HCT116 (cell line): ENCODE measurements around the gene STAC. TPM values are rescaled to one million over a fixed set of nuclear protein-coding genes. Genes with fewer than 3 reads are reported as not detected.

Source experiments
- ATAC-seq: fragments of 200-7000 bp; cut with Tn5 transposase; 2 replicates; pipeline ENCODE4 v1.9.1; 2020; ENCODE audit warnings: mild to moderate bottlenecking, moderate library complexity
- BruUV-seq: library from RNA; stranded (reverse); fragments of 400-500 nt; replicated peaks from 2 replicates; lab custom pipeline; 2021; lab: Mats Ljungman, UMichigan
- CTCF ChIA-PET: fragments of 300-600 bp; sonication (Branson Sonifier 250); formaldehyde crosslinking; loops from one replicate; lab custom pipeline; 2021; ENCODE audit warnings: antibody characterized with exemption; lab: Charles Lee
- POLR2A ChIA-PET: fragments of 300-600, 350-600 bp; sonication (Branson Sonifier 250); formaldehyde crosslinking; loops from one replicate; lab custom pipeline; 2021; ENCODE audit warnings: antibody characterized with exemption; lab: Charles Lee
- RAD21 ChIA-PET, 2 experiments: fragments of 300-600 bp; sonication (Branson Sonifier 250); formaldehyde crosslinking; loops; one replicate each; lab custom pipeline; 2023; ENCODE audit warnings: low total read pairs in 2 of 2; ENCODE audit not compliant: uncharacterized antibody in 2 of 2, unreplicated experiment in 2 of 2, low non-redundant PET in 1 of 2; lab: Charles Lee
- DNase-seq: peaks from one replicate; pipeline ENCODE4 v3.0.0-alpha.2; 2010; ENCODE audit warnings: low read depth, low spot score
- H2AFZ ChIP-seq: fragments of 200-600 bp; shearing (Covaris generic), sonication (generic); 2 replicates; pipeline ENCODE4 v1.6.1; 2017; ENCODE audit warnings: low read depth, mixed run types, mixed read lengths, antibody characterized with exemption, low read length; ENCODE audit not compliant: poor library complexity, severe bottlenecking
- H3K27ac ChIP-seq: 2 replicates; pipeline ENCODE4 v1.5.1; 2012; ENCODE audit warnings: low read depth, low read length
- H3K27me3 ChIP-seq: fragments of 200-600 bp; sonication (generic); 2 replicates; pipeline ENCODE4 v1.6.1; 2016; ENCODE audit warnings: mixed run types, low read length, mixed read lengths; ENCODE audit not compliant: insufficient read depth
- H3K36me3 ChIP-seq, 2 experiments: fragments of 200-500 bp in 1 of 2; fragments of 200-600 bp in 1 of 2; sonication (Bioruptor generic) in 1 of 2; sonication (generic) in 1 of 2; 2 replicates each; pipeline versions ENCODE4 v1.5.1 to v1.6.1; 2014 to 2016; ENCODE audit warnings: low read length in 2 of 2, inconsistent platforms in 1 of 2, mixed read lengths in 1 of 2, mixed run types in 1 of 2; ENCODE audit not compliant: insufficient read depth in 2 of 2, control insufficient read depth in 1 of 2
- H3K4me1 ChIP-seq, 2 experiments: fragments of 200-600 bp in 1 of 2; sonication (generic) in 1 of 2; 2 replicates each; pipeline versions ENCODE4 v1.5.1 to v1.6.1; 2012 to 2017; ENCODE audit warnings: low read length in 2 of 2, inconsistent platforms in 1 of 2, mild to moderate bottlenecking in 1 of 2, mixed read lengths in 1 of 2, mixed run types in 1 of 2, moderate library complexity in 1 of 2; ENCODE audit not compliant: insufficient read depth in 2 of 2, control insufficient read depth in 1 of 2
- H3K4me2 ChIP-seq: fragments of 200-600 bp; sonication (generic); 2 replicates; pipeline ENCODE4 v1.6.1; 2017; ENCODE audit warnings: mixed run types, low read length, mixed read lengths
- H3K4me3 ChIP-seq, 2 experiments: fragments of 200-600 bp in 1 of 2; sonication (generic) in 1 of 2; replicated peaks in 1 of 2; 2 replicates each; pipeline ENCODE4 v1.5.1; 2011 to 2016; ENCODE audit warnings: low read length in 2 of 2, control low read depth in 1 of 2, low read depth in 1 of 2, mild to moderate bottlenecking in 1 of 2, mixed read lengths in 1 of 2, mixed run types in 1 of 2
- H3K79me2 ChIP-seq: fragments of 200-600 bp; sonication (generic); 2 replicates; pipeline ENCODE4 v1.6.1; 2017; ENCODE audit warnings: mild to moderate bottlenecking, mixed run types, low read length, moderate library complexity, mixed read lengths; ENCODE audit not compliant: insufficient read depth
- H3K9ac ChIP-seq: fragments of 200-600 bp; sonication (generic); 2 replicates; pipeline ENCODE4 v1.6.1; 2016; ENCODE audit warnings: low read length, mixed read lengths
- H3K9me2 ChIP-seq: fragments of 200-600 bp; sonication (generic), shearing (Covaris generic); 2 replicates; pipeline ENCODE4 v1.6.1; 2017; ENCODE audit warnings: mixed run types, mild to moderate bottlenecking, moderate library complexity; ENCODE audit not compliant: insufficient read depth
- H3K9me3 ChIP-seq, 2 experiments: fragments of 200-500 bp in 1 of 2; fragments of 200-600 bp in 1 of 2; sonication (Bioruptor generic) in 1 of 2; sonication (generic) in 1 of 2; 2 replicates each; pipeline ENCODE4 v1.6.1; 2014 to 2017; ENCODE audit warnings: low read length in 2 of 2, mixed read lengths in 2 of 2, inconsistent platforms in 1 of 2, low read depth in 1 of 2, mild to moderate bottlenecking in 1 of 2, mixed run types in 1 of 2, moderate library complexity in 1 of 2; ENCODE audit not compliant: control insufficient read depth in 1 of 2, insufficient read depth in 1 of 2
- H4K20me1 ChIP-seq: fragments of 200-600 bp; sonication (generic), shearing (Covaris generic); 2 replicates; pipeline ENCODE4 v1.6.1; 2017; ENCODE audit warnings: mixed run types, mild to moderate bottlenecking, moderate library complexity; ENCODE audit not compliant: insufficient read depth
- ATF3 ChIP-seq: IDR thresholded peaks from 2 replicates; pipeline ENCODE4 v1.6.1; 2012
- CBX3 ChIP-seq: IDR thresholded peaks from 2 replicates; pipeline ENCODE4 v1.6.1; 2012; ENCODE audit warnings: low read depth
- CEBPB ChIP-seq: IDR thresholded peaks from 2 replicates; pipeline ENCODE4 v1.6.1; 2012; ENCODE audit warnings: low read depth
- EGR1 ChIP-seq: IDR thresholded peaks from 2 replicates; pipeline ENCODE4 v1.6.1; 2012; ENCODE audit warnings: low read depth
- EZH2phosphoT487 ChIP-seq: fragments of 200-600 bp; IDR thresholded peaks from 2 replicates; pipeline ENCODE4 v1.6.1; 2018; ENCODE audit warnings: antibody characterized with exemption, borderline replicate concordance
- FOSL1 ChIP-seq: IDR thresholded peaks from 2 replicates; pipeline ENCODE4 v1.6.1; 2012; ENCODE audit warnings: low read depth
- JUND ChIP-seq: IDR thresholded peaks from 2 replicates; pipeline ENCODE4 v1.6.1; 2012
- POLR2A ChIP-seq: IDR thresholded peaks from 2 replicates; pipeline ENCODE4 v1.7.0; 2011; ENCODE audit warnings: borderline replicate concordance; ENCODE audit not compliant: insufficient read depth, insufficient read length; ENCODE audit errors: extremely low read depth
- POLR2AphosphoS5 ChIP-seq: IDR thresholded peaks from 2 replicates; pipeline ENCODE4 v1.6.1; 2011; ENCODE audit warnings: mild to moderate bottlenecking, low read depth, low read length, moderate library complexity
- RAD21 ChIP-seq: IDR thresholded peaks from 2 replicates; pipeline ENCODE4 v1.6.1; 2012; ENCODE audit warnings: low read depth, mild to moderate bottlenecking
- REST ChIP-seq: IDR thresholded peaks from 2 replicates; pipeline ENCODE4 v1.6.1; 2012; ENCODE audit warnings: low read depth
- SIN3A ChIP-seq: IDR thresholded peaks from 2 replicates; pipeline ENCODE4 v1.6.1; 2012; ENCODE audit warnings: low read depth
- SP1 ChIP-seq: IDR thresholded peaks from 2 replicates; pipeline ENCODE4 v1.6.1; 2012; ENCODE audit warnings: low read depth
- SRF ChIP-seq: IDR thresholded peaks from 2 replicates; pipeline ENCODE4 v1.6.1; 2012; ENCODE audit warnings: low read depth
- TCF7L2 ChIP-seq: IDR thresholded peaks from 2 replicates; pipeline ENCODE4 v1.7.0; 2011; ENCODE audit warnings: borderline replicate concordance, inconsistent platforms; ENCODE audit not compliant: insufficient read depth, insufficient read length; ENCODE audit errors: extremely low read depth
- YY1 ChIP-seq: IDR thresholded peaks from 2 replicates; pipeline ENCODE4 v1.6.1; 2011; ENCODE audit warnings: low read length, low read depth, moderate library complexity, mild to moderate bottlenecking; ENCODE audit not compliant: insufficient replicate concordance; ENCODE audit errors: extremely low read depth
- ZBTB33 ChIP-seq: IDR thresholded peaks from 2 replicates; pipeline ENCODE4 v1.6.1; 2011; ENCODE audit warnings: mild to moderate bottlenecking, low read length, moderate library complexity; ENCODE audit not compliant: insufficient replicate concordance; ENCODE audit errors: extremely low read depth
- ZNF274 ChIP-seq: fragments of 200-500 bp; sonication (Bioruptor generic); IDR thresholded peaks from 2 replicates; pipeline ENCODE4 v1.6.1; 2014; ENCODE audit warnings: mild to moderate bottlenecking, low read depth, low read length, inconsistent platforms
- intact Hi-C: fragments of 100-400 bp; cut with micrococcal nuclease; formaldehyde crosslinking; loops from 2 replicates; pipeline ENCODE4 v1.10.0; 2022
- total RNA-seq: library from RNA; stranded (reverse); gene quantifications from one replicate; pipeline ENCODE4 v1.2.1, GENCODE V29; 2021; ENCODE audit not compliant: unreplicated experiment
- TF ChIP-seq, protein P1 (sequence below): IDR thresholded peaks from 2 replicates; pipeline ENCODE4 v1.6.1; 2012

The STAC gene
- total RNA-seq, 1 experiment from 2014 or later: not detected

- ATAC-seq (no peak), DNase-seq (no peak)
- RAD21 ChIA-PET: no interaction called here
These were observed 64.6 kb downstream of the STAC start for GRCh38 chr3:36444909-36445308.

More at GRCh38 chr3:36444909-36445308, 64.6 kb downstream of the STAC start:
- TF ChIP-seq YY1: no peak
- TF ChIP-seq SP1: no peak
- no peak for TF ChIP-seq JUND
- no peak for TF ChIP-seq ATF3
- TF ChIP-seq CEBPB: no peak
- TF ChIP-seq EGR1: no peak
- TF ChIP-seq POLR2A: no peak
- no peak for TF ChIP-seq EZH2phosphoT487
- TF ChIP-seq, protein P1, sequence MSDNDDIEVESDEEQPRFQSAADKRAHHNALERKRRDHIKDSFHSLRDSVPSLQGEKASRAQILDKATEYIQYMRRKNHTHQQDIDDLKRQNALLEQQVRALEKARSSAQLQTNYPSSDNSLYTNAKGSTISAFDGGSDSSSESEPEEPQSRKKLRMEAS: no peak
- no peak for TF ChIP-seq ZBTB33
- TF ChIP-seq REST: no peak
- TF ChIP-seq CBX3: no peak
- no peak for TF ChIP-seq RAD21
- no peak for TF ChIP-seq SRF
- TF ChIP-seq POLR2AphosphoS5: no peak
- no peak for TF ChIP-seq SIN3A
- no peak for TF ChIP-seq FOSL1
- no peak for TF ChIP-seq TCF7L2
- TF ChIP-seq ZNF274: no peak
- BruUV-seq: no TSS peak
- ChIA-PET POLR2A (no interaction called here), CTCF (no interaction called here)
- intact Hi-C loops: no loop called here
- H3K4me1 ChIP-seq: no peaks in the 10 kb centered on the region
- no peaks in the 10 kb centered on the region for H3K9me2 ChIP-seq
- H2AFZ ChIP-seq: no peak overlapping the region
- no peak overlapping the region for H3K27ac ChIP-seq
- H3K9ac ChIP-seq: no peak overlapping the region
- H3K4me2 ChIP-seq: no peak overlapping the region
- no peaks in the 10 kb centered on the region for H3K36me3 ChIP-seq
- H3K27me3 ChIP-seq: peaks cover 11% of the 10 kb centered on the region; the same call in 1 of the 2 replicates
- H3K4me3 ChIP-seq: no peak overlapping the region
- H3K9me3 ChIP-seq: no peaks in the 10 kb centered on the region
- H4K20me1 ChIP-seq: no peaks in the 10 kb centered on the region
- H3K79me2 ChIP-seq: no peaks in the 10 kb centered on the region
